ENCODE data around the gene COMMD10.
"Not testable (repeated sequence)": the region's sequence is repeated elsewhere in the genome, so short reads cannot be mapped to it uniquely, and the experiment has no call there.

The COMMD10 gene

DNA sequence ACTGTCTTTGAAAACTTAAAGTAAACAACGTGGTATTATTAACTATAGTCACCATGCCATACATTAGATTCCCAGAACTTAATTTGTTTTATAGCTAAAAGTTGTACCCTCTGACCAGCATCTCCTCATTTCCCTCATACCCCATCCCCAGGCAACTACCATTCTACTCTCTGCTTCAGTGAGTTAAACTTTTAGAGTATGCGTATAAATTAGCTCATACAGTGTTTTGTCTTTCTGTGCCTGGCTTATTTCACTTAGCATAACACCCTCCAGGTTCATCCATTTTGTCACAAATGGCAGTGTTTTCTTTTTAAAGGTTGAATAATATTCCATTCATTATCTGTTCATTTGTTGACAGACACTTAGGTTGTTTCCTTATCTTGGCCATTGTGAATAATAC is 14.2 kb downstream of the COMMD10 start:
- DNase-seq = no peak

DNA sequence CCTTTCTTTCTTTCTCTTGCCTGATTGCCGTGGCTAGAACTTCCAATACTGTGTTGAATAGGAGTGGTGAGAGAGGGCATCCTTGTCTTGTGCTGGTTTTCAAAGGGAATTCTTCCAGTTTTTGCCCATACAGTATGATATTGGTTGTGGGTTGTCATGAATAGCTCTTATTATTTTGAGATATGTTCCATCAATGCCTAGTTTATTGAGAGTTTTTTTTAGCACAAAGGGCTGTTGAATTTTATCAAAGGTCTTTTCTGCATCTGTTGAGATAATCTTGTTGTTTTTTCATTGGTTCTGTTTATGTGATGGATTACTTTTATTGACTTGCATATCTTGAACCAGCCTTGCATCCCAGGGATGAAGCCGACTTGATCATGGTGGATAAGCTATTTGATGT is 20.1 kb downstream of the COMMD10 start:
- not testable (repeated sequence) for DNase-seq

DNA sequence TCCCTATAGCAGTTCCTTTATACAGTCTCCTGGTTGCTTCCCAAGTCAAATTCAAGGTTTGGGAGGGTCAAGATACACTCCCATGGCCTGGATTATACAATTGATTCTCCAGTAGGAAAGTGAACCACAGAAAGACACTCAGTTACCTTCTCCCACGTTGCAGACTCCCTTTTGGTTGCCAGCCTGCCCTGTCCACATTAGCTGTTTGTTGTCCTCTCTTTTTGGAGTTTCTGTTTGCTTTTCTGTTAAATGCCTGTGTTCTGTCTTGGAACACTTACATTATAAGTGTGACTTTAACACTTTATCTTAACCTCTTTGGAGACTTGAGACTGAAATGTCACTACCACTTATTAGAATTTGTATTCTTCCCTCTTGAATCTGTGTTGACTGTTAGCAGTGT is 30.3 kb downstream of the COMMD10 start:
- no peak for DNase-seq

DNA sequence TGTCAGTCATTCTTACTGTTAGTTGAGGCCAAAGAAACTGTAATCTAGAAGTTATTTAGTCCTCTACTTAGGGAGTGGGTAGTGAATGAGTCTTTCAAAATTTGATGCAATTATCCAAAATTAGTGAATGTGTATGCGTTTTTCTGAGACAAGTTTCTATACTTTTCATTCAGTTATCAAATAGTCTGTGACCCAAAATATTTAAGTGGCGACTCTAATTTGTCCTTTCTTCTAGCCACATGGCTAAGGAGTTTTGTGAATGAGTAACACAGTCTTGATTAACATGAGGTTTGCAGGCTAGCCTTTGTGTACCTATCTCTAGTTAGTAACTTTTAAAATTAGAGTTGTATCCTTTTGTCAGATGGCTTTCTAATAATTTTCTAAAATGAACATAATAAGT is 45.6 kb downstream of the COMMD10 start:
- DNase-seq = no peak

DNA sequence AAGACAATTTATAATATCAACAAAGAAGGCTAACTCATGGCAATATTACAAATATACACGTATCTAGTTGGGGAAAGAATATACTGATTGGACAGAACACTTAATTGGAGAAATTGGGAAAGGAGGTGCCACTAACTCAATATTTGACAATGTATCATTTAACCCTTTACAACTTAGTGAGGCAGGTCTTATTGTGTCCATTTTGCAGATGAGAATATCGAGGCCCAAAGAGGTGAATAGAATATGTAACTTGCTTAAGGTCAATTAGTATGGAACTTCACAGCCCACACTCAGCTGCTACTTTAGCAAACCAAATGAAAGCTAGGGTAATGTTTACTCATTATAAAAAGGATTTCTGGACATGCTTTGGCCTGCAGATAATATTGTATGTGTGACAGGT is 46.2 kb downstream of the COMMD10 start:
- DNase-seq = no peak

DNA sequence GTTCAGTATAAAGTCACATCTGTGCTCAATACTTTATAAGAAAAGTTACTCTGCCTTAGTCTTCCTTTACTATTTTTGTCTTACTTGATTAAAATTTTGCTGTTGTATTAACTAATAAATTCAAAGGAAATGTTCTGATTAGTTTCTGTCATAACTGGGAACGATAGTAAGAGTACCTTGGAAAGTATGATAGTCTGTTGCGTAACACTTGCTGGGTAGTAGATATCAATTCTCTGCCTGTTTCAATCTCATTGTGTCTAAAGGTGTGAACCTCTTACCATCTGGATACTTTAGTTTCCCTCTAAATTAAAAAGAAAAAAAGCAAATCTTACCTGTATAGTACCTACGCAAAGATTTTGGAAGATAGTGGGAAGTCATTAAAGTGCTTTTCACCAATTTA is 48.5 kb downstream of the COMMD10 start:
- DNase-seq = no peak

DNA sequence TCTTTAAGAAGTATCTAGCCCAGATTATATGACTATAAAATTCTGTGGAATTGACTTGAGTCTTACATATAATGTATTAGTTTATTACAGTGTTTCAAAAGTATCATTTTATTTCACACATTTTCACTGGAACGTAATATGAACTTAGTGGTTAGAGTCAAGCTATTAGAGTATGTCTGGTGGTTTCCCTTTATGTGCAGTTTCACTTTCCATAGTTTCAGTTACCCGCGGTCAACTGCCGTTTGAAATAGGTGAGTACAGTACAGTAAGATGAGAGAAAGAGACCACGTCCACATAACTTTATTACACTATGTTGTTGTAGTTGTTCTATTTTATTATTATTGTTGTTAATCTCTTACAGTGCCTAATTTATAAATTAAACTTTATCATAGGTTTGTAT is 50.5 kb downstream of the COMMD10 start:
- DNase-seq = no peak

DNA sequence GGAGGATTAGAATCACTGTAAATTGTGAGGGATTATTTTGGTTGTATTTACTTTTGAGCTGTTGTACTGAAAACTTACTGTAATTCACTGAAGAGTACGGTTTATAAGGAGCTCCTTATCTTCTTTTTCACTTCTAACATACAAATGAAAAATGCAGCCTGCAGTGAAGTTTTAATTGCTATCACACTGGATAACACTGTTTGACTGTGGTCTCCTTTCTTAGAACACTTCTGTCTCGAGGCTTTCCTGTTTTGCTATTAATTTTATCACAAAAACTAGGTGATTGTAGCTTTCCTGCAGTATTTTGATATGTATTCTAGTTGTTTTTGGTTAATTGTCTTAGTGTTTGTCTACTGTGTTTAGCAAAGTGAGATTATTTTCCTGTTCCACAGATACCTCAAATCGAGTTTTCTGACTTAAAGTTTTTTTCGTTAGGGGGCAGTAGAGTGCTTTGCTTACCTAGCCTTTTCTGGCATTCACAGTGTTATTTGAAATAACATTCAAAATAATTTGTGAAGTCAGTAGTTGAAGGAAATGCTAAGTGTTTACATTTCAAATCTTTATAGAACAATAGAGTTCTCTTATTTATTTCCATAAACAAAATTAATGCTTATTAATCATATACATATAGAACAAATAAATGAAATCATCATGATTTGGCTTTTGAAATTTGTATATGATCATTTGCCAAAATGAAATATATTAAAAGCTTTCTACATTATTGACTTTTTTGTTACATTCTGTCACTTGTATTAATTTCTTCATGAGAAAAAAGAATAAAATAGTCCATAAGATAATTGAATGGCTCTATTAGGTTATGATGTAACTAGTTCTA is 52.9 kb downstream of the COMMD10 start:
- no peak for DNase-seq

DNA sequence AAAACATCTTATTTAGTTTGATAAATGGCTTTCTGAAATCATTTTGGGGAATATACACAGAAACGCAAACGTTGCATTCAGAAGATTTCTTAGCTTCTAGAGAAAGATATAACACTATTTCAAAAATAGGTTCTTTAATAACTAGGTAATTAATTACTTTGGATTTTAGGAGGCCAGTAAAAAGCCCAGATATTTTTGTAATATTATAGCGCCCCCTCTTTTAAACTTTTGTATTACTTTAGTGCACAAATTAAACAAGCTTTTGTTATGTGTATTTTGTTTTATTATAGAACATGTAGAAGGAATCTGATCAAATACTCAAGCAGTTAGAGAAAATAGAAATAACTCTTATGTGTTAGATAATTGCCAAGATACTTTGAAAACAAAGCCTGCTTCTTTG is 57.7 kb downstream of the COMMD10 start:
- no peak for DNase-seq

DNA sequence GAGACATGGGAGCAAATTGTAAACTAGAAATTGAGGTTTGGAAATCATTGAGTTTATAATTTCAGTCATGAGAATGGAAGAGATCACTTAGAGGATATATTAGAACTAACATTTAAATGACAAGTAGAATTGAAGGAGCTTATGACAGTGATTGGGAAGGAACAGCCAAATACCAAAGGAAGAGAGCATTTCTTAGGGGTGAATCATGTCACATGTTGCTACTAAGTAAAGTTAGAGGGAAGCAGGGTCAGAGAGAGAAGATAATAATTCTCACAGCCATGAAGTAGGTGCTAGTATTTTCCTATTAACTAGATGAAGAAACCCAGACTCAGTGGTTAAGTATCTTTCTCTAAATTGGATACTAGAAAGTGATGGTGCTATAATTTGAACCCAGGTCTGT is 59.3 kb downstream of the COMMD10 start:
- no peak for DNase-seq

DNA sequence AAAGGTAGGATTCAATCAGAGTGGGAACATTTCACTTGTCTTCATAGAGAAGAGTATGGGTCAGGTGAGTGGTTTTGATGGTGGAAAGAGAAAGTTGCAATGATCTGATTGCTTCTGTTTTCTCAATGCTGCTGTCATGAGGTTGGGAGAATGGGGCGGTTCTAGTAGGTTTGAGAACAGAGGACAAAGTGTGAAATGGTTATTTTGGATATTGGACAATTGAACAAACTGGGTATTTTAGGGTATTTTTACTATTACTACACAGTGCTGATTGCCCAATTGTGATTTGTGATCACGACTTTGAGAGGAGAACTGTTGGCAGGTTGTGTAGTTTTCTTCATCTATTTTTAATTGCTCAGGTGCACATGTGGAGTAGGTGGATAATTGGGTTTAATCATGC is 60.2 kb downstream of the COMMD10 start:
- no peak for DNase-seq

DNA sequence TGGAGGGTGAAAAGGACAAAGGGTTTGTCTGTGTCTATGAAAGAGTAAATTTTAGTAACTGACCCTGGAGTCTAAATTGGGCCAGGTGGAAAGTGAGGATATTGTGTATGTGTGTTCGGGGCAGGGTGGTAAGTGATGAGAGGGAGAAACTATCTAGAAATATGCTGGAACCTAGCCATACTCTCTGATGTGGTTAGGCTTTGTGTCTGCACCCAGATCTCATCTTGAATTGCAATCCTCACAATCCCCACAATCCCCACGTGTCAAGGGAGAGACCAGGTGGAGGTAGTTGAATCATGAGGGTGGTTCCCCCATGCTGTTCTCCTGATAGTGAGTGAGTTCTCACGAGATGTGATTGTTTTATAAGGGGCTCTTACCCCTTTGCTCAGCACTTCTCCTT is 60.6 kb downstream of the COMMD10 start:
- DNase-seq = no peak

DNA sequence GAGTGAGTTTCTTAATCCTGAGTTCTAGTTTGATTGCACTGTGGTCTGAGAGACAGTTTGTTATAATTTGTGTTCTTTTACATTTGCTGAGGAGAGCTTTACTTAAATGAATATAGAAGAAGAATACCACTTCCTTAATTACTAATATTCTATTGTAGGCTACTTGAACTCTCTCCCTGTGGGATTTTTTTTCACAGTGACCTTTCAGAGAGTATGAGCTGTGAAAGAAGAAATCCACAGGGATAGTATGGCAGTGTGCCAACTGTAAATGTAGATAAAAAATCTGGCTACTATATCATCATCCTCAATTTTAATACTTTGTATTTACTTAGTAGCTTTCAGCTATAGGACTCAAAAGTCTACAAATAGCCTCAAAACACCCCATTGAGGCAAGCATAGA is 67.3 kb downstream of the COMMD10 start:
- no peak for DNase-seq

DNA sequence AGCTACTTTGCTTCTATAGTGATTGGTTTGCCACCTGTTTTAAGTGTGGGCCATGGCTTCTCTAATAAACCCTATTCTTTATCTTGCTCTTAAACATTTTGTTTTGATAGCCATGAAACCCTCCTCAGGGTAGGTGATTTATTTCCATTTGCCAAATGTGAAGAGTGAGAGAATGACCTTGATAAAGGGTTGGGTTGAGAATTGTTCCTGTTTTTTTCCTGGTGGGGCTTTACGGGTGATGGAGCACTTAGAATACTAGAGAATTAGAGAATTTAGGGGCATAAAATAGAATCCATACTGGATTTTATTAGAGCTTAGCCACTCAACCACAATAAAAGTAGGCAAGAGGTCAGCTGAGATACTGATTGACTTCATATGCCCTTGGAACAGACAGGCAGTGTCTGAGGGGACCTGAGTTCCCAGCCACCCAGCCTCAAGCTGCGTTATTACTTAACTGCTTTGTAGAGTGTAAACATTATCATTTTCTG is 68.9 kb downstream of the COMMD10 start:
- no peak for DNase-seq

DNA sequence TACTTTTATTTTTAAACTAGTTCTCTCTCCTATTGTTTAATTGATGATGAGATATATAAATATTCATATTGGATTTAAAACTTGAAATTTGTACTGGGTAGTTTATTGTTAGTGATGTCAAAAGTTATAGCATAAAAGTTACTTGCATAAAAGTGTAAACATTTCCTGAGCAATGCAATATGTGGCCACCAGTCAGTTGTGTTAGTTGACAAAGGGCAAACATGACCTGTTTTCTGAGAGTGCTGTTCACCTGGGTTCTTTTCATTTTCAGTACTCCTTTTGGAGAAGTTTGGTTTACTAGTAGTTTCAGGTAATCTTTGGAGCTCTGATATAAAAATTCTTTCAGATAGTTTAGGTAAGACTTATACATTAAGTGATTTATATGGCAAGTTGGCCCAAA is 69.4 kb downstream of the COMMD10 start:
- no peak for DNase-seq

DNA sequence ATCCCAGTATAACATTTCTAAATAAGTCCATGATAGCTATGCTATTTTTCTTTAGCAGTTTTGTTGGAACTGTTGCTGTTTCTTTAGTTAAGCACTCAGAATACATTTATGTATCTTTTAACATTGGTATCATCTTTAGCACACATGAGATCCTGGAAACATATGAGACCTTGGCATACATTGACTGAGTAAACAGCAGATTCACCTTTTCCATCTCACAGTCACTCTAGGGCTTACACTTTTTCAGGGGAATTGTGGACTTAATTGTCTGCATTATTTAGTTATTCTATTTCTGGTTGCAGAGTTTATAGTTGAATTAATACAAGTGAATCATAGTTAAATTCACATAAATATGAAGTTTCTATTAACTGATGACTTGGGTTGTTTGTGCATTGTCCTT is 70.1 kb downstream of the COMMD10 start:
- DNase-seq = no peak

DNA sequence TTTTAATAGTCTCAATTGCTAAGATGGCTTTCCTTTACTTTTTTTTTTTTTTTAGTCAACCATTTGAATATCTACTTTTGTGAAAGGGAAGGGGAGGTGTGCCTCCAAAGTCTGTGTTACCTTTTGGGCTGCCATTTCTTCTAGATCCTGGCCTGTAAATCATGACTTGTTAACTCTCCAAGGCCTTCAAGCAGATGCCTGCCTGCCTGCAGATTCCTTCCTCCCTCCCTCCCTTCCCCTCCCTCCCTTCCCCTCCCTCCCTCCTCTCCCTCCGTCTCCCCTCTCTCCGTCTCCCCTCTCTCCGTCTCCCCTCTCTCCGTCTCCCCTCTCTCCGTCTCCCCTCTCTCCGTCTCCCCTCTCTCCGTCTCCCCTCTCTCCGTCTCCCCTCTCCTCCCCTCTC is 73.1 kb downstream of the COMMD10 start:
- no peak for DNase-seq

DNA sequence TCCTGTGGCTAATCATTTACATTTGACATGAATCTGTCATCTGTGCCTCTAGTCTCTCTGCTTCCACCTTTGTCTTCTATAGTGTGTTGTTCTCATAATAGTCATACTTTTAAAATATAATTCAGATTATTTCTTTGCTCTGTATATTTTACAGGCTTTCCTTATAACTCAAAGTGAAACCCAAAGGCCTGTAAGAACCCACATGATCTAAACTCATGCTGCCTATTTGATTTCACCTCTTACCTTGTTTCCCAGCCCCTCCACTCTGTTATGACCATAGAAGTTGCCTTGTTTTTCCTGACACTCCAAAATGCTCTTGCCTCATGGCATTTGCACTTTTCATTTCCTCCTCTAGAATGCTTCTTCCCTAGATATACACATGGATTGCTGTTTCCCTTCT is 74.2 kb downstream of the COMMD10 start:
- DNase-seq = no peak

DNA sequence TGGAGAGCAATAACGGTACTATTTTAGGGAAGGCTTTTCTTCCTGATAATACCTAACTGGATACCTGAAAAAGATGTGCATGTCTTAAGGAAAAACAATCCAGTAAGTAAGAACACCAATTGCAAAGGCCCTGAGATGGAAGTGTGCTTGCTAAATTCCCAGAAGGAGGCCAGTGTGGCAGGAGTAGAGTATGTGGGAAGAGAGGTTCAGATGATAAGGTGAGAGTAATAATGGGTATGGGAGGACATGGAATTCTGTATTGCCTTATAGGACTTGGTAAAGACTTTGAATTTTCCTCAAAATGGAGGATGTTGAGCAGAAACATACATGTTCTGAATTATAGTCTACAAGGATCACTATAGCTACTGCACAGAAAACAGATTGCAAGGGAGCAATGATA is 89.3 kb downstream of the COMMD10 start:
- no peak for DNase-seq

DNA sequence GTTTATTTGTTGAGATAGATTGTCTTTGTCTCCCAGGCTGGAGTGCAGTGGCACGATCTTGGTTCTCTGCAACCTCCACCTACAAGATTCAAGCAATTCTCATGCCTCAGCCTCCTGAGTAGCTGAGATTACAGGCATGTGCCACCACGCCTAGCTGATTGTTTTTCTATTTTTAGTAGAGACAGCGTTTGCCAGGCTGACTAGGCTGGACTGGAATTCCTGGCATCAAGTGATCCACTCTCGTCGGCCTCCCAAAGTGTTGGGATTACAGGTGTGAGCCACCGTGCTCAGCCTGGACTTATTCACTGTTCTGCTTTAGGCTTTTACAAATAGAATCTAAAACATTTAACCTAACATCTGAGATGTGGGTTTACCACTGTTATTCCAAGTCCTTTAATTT is 91.3 kb downstream of the COMMD10 start:
- no peak for DNase-seq

DNA sequence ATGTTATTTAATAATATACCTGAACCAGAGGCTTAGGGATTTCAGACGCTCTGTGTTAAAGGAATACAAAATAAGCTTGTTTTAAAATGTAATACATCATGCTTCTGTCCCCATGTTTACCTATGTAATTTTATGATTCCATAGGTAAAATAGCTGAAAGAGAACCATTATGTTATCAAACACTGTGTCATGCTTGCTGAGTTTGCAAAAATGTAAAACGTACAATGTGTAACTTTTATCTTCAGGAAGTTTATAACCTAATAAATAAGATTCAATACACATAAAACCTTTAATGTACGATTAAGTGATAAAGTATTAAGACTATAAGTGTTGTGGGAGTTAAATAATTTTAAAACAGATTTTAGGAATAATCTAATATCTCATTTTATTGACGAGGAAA is 94.1 kb downstream of the COMMD10 start:
- no peak for DNase-seq

DNA sequence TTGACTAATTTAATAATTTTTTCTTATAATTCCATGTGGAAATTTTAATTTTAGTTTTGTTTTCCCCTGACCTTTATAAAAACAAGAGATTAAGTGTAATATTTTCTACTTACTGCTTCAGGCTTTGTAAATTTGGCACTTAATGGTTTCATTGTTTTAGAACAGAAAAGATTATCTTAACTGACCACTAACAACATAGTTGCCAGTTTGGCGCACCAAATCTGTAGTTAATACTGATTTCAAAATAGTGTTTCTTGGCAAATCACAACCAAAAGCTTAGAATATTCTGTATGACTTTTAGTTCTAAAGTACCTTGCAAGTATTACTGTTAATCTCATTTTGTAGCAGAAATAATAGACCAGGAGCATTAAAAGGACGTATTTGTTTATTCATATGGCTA is 124.3 kb downstream of the COMMD10 start:
- no peak for DNase-seq

DNA sequence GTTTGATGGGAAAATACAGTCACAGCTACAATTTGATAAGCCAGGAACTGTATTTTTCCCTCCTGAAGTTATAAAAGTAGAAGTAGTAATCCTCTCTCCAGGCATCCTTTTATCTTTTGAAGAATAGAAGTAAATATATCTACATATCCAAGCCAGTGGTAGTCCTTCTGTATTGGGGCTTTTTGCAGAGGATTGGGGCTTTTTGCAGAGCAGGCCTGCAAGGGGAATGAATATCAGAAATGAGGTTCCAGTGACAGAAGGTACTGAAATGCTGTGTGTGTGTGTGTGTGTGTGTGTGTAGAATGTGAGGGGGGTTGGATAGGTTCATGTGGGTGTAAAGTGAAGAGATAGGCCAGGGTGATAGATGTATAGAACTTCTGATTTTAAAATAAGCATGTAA is 127.4 kb downstream of the COMMD10 start:
- no peak for DNase-seq

DNA sequence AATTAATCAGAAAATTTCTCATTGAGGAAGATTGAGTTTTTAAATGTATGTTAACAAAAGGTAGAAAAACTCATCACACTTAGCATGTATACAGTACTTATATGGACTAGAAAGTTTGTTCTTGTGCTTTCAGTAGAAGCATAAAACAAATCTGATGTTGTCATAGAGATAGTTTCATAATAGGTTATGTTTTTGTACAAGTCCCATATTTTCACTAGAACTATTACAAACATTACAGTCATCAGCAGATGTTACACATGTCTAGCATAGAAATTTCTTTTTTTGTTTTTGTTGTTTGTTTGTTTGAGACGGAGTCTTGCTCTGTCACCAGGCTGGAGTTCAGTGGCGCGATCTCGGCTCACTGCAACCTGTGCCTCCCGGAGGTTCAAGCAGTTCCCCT is 131.4 kb downstream of the COMMD10 start:
- DNase-seq = no peak

DNA sequence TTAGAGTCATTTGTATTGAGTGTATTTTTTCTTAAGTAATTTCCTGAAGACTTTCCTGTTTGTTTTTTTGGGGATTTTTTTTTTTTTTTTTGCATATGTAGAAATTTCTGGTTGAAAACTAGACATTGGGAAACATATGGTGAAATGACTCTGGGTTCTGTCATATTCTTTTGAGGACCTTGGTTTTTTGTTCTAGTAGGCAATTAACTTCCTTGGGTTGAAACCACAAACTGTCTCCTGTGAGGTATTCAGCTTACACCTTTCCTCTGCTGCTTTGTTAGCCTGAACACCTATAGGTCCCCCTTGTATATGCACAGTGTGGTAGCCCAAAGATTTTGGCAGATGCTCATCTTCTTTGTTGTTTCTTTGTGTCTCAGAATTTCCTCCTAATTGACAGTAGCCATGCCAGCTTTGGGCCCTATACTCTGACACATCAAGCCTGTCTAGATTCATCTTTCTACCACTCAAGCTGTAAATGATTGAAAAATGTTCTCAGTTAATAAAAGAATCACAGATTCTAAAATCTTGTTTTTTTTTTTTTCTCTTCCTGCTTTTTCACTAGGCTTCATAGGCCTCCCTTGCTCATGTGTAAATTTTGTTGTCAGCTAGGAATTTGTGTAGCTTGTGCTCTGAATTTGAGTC is 140.6 kb downstream of the COMMD10 start:
- DNase-seq = no peak
